GM21360 (cell line): ENCODE data around the gene TIMP2.
"Not testable (repeated sequence)": the region's sequence is repeated elsewhere in the genome, so short reads cannot be mapped to it uniquely, and the experiment has no call there.

ENCODE experiments used
- ATAC-seq: cut with Tn5 transposase; IDR thresholded peaks from one replicate; pipeline ENCODE4 v1.9.1; 2021; ENCODE audit warnings: mild to moderate bottlenecking, moderate library complexity; ENCODE audit not compliant: unreplicated experiment

TIMP2 gene

DNA sequence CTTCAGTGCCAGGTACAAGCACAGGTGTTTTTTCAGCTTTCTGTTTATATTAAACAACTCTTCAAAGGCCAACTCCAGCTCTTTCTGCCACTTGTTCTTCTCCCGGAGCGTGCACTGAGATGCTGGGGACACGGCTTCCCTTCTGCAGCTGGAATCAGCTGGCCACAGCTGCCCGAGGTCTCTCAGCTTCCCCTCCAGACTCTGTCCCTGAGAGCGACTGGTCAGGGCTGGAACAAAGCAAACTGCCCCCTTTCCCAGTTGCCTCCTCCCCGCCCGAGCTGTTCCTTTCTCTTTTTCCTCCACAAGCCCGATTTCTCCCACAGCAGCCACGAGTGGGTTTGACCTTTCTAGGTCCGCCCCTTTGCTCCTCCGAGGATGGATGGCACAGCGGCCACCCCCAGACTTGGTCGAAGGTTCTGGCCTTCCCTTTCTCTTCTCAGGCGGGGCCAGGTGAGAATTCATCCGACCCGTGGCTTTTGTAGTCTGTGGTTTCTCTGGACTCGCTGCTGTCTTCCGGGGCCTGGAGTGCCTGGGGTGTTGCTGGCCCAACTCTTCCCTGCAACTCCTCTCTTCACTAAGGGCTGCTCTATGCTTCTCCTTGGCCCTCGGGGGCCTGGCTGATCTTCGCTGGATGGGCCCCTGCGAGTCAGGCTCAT, 33.7 kb downstream of the TIMP2 start:
- ATAC-seq: no peak

DNA sequence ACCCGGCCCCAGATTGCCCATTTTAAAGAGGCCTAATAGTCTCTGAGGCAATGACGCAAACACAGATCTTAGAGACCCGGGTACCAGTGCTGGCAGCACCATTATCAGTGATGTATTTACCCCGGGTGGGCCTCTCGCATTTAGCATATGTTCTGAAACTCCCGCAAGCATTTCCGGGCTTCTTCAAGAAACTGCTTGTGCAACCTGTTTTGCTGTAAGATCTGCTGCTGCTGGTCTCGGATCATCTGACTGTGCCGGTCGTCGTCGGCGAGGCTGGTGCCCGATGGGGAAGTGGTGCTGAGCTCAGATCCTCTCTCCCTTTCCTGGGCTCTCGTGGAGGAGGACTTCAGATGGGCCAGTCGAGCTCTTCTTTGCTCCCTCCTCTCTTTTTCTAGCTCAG, 34.7 kb downstream of the TIMP2 start:
- ATAC-seq: no peak

DNA sequence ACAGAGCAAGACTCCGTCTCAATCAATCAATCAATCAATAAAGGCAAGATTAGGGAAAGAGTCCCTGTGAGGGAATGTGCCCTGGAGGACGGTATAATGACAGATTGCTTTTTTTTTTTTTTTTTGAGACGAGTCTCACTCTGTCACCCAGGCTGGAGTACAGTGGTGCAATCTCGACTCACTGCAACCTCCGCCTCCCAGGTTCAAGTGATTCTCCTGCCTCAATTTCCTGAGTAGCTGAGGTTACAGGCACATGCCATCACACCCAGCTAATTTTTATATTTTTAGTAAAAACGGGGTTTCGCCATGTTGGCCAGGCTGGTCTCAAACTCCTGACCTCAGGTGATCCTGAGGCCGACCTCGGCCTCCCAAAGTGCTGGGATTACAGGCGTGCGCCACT, 35.1 kb downstream of the TIMP2 start:
- not testable (repeated sequence) for ATAC-seq

DNA sequence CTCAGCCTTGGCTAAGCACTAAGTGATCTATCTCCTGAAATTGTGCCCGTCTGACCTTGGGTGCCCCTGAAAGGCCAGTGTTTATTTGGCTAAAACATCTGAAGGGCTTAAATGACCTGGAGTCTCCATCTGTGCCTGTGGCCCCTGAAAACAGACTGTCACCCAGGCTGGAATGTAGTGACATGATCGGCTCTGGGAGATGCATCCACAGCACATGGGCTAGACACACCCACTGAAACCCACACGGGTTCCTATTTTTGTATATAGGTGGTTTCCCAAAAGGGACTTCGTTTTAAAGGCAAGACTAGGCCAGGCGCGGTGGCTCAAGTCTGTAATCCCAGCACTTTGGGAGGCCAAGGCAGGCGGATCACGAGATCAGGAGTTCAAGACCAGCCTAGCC, 35.7 kb downstream of the TIMP2 start:
- no peak for ATAC-seq

DNA sequence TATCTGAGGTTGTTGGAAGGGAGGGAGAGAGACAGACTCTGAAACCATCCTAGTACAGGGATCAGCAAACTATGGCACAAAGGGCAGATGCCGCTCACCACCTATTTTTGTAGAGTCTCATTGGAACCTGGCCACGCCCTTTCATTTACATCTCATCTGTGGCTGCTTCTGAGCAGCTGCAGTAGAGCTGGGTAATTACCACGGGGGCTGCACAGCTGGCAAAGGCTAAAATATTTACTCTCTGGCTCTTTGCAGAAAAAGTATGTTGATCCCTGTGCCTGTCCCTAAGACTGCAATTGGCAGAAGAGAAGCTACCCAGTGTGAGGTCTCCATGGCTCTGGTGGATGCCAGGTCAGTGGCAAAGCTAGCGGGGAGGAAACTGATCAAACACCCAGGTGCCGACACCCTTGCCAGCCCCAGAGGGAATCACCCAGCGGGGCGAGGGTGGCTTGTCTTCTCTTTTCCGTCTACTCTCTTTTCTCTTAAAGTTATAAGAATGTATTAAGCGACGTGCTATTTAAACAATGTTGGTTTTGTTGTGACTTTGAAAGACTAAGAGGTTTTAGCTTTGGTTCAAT, 36.2 kb downstream of the TIMP2 start:
- no peak for ATAC-seq

DNA sequence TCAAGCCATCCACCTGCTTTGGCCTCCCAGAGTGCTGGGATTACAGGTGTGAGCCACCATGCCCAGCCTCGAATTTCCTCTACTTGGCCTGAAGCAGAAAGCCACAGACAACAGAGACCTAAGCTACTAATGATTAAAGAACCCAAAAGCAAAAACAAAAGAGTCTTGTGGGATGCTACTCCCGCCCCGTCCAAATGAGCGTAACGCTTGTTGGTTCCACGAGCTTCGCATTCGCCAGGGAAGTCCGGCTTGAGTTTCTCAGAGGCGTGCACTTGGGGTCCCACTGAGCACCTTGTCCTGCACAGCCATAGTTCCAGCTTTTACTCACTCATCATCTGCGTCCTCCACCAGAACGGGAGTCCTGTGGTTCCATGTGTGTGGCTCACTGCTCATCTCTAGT, 38.2 kb downstream of the TIMP2 start:
- ATAC-seq: no peak

DNA sequence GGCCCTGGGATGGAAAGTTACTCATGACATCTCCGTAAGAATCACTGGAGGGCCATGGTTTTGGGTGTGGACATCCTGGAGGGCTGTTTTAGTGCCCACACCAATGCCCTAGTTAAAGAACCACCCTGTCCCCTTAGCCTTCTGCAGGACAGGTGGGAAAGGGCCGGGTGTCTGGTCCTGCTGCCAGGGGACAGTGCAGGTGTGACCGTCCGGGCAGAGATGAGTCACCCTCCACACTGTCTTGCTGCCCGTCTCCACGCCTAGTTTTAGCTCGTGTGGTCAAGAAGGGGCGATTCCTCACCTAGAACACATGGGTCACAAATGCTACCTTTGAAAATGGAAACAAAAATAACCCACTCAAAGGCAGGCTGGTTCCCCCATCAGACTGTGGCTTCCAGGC, 39.2 kb downstream of the TIMP2 start:
- no peak for ATAC-seq

DNA sequence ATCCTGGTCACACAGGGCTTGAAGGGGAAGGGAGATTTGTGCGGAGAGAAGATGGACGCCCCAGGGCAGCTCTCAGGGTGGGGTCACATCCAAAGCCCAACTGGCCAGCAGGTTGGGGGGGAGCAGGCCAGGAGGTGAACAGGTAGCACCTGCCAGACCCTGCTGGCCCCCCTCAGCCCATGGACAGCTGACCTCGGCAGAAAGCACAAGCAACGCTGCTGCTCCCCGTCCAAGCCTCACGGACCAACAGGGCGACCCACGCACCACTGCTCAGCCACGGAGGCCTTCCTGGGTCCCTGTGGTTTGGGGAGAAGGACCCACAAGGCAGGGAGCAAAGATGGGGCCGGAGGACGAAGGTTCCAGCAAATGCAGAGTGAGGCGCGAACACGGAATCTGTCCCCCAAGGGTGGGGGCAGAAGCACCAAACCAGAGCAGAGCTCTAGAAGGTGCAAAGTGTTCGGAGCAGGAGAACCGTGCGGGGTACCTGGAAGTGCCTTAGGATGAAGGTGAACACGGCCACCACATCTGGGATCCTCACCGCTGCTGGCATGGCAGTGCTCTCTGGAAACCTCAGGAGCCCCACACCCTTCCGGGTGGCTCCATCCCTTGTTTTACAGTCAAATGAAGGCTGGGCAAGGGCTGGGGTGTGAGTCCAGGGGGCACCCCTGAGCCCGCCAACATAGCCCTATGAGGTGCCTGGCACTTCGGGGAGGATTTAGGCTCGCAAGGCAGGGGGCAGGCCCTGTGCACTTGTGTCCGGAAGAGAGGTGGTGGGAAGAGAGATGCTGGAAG, 40.1 kb downstream of the TIMP2 start:
- ATAC-seq: no peak

DNA sequence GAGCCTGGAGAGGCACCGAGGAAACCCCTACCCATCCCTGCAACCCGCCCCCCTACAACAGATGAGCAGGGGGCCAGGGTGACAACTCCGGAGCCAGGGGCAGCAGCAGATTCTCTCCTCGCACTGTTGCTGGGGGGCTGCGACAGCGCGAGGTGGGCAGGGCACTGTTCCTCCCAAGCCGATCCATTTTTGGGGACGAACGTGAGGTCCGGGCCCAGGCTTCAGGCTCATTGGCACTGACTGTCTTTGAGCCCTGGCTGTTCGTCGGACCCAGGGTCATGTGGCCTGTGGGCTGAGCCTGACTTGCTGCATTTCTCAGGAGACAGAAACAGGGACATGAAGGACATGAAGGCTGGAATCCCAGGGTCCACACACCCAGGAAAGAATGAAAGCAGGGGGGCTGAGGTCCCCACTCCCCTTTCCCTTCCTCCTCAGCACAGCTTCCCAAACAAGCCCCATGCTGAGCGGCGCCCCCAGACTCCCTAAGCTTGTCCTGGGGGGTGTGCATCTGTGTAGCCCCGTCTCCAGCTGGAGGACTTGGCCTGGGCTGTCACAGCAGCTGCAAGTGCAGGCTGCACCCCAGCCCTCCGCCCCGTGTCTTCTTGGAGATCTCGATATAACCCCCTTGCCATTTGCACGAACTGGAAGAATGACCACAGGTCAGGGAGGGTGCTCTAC, 40.9 kb downstream of the TIMP2 start:
- ATAC-seq: no peak

DNA sequence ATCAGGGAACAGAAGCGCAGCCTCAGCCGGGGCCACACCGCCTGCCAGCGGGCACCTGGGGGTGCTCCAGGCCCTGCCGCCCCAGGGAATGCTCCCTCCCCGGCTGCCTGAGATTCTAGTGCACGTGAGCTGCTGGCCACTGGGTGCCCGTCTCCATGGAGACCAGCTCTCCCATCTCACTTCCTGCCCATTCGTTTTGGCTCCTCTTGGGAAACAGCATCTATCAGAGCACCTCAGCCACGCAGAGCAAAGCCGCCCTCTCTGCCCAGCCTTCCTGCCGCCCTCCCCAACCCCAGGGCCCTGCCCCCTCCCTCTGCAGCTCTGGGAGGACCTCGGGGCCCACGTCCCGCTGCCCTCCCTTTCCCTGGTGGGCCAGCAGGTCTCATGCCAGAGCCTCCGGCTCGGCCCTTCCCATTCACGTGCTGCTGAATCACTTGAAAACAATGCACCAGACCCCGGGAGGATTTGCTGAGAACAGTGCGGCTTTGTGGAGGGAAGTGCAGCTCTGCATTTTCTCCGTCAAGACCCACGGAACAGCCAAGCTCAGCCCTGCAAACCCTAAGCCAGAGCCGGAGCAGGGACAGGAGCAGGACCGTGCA, 41.6 kb downstream of the TIMP2 start:
- no peak for ATAC-seq

DNA sequence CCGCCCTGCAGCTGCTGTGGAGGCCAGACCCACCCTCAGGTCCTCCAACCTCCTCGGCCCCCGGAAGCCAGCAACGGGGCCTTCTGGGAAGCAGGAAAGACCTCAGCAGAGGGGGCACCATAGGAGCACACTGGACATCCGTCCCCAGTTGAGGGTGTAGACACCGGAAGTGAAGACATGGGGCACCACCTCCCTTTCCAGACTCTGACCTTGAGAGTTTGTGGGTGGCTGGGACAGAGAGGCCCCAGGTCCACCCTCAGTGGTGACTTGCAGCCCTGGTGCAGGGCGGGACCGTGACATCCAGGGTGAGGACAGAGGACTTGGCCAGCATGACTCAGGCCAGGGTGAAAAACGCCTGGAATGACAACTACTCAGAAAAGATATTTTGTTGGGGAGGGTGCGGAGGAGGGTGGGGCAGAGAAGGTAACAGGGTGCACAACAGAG, 42.1 kb downstream of the TIMP2 start:
- ATAC-seq: no peak

DNA sequence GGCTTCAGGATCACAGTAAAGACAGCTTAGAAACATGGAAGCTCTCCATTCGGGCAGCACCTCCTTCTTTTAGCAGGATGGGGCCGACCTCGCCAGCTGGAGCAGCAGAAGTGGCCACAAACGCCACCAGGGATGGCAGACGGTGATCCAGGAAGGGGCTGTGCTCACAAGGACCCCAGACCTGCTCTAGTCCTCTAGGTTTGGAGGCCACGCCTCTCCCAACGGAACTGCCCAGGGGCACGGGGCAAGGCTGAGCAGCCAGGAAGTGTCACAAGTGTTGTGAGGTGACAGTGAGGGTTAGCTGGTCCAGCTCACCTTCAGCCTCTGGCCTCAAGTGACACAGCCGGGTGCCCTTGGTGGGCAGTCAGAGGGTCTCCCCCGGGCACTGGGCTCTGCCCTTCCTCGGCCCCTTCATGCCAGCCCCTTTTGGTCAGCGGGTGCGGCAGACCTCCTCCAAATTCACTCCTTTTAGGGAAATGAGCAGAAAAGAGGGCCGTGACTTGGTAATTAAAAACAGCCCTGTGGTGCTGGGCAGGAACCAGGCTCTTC, 42.6 kb downstream of the TIMP2 start:
- ATAC-seq: no peak

DNA sequence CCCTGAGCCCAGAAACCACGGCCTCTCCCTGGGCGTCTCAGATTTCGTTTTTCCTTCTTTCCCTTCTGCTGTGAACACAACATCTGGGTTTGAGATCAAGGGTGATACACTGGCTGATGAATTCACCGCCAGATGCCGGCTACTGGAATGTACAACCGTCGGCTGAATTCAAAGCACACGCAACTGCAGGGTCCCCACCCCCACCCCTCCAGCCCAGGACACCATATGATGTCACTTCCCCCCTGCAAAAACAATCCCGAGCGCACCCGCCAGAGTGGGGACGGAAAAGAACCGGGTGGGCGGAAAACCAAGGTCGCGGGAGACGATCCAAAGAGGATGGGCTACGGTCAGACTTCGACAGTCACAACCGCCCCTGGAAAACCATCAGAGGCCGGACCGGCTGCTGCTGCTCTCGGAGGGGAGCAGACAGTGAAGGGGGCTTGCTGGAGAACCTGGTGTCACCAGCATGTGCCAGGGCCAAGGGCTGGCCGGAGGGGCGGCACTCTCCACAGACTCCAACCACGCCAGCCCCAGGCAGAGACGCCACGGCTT, 45.5 kb downstream of the TIMP2 start:
- no peak for ATAC-seq

DNA sequence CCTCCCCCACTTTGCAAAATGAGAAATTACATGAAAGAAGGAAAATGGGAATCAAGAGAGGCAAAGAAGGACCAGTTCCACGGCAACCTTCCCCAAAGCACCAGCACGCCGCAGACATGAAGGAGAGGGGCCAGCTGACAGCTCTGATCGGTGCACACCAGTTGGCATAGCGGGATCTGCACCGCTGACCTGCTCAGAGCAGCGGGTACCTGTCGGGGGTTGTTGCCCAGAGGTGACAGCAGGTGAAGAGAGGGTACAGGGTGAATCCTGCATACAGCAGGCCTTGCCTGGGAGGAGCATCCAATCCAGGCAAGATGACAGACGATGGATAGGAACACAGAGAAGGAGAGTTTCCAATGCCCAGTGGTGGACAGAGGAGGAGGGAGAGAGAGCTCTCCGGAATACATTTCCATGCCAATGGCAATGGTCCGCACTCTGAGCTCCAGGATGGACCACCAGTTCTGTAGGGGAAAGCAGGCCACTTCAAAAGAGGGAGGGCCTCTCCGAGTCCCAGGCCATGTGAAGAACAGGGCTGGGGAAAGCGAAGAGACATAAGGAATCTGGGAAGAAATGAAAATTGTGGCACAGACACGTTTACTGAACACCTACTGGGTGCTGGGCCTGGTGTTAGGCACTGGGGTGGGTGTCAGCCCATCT, 46.2 kb downstream of the TIMP2 start:
- no peak for ATAC-seq

DNA sequence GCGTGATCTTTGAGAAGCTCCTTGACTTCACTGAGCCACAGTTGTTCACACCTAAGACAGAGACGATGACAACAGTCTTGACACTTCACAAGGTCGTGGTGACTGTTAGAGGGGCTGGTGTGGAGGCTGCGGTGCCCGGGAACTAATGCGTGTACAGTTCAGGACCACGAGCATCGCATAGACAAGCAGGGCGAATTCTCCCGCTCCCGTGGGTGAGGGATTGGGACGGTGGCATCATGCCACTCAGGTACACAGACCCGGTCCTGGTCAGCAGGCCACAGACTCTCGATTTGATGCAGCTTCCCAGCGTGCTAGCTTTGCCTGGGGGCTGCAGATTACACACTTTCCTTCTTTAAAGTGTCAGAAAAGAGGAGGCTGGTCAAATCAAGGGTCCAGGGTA, 46.9 kb downstream of the TIMP2 start:
- ATAC-seq: no peak

DNA sequence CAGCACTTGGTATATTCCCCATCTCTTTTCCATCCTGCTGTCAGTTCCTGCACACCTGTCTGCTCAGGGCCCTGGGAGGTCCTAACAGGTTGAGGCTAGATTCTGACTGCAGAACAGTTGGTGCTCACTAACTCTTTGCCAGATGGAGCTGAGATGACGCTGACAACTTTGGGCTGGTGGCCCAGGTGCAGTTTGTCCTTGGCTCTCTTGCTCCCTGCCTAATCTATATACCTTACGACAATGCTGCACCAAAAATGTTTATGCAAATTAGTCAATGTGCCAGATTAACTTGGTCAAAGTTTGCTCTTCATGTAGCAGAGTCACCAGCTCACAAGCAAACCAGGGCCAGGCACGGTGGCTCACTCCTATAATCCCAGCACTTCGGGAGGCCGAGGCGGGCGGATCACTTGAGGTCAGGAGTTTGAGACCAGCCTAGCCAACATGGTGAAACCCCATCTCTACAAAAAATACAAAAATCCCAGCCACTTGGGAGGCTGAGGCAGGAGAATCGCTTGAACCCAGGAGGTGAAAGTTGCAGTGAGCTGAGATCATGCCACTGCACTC, 48.2 kb downstream of the TIMP2 start:
- not testable (repeated sequence) for ATAC-seq

DNA sequence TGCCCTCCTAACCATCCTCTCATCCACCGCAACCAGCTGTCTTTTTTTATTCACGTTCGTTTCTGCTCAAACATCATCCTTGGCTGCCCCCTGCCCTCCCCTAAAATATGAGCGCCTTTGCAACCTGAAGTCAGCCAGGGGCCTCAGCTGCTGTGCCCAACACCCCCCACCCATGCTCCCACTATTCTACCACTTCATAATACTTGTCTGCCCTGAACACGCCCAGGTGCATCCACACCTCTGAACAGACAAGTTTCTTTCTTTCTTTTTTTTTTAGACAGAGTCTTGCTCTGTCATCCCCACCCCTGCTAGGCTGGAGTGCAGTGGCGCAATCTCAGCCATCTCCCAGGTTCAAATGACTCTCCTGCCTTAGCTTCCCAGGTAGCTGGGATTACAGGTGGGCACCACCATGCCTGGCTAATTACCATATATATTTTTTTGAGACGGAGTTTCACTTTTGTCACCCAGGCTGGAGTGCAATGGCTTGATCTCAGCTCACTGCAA, 49.0 kb downstream of the TIMP2 start:
- ATAC-seq: no peak

DNA sequence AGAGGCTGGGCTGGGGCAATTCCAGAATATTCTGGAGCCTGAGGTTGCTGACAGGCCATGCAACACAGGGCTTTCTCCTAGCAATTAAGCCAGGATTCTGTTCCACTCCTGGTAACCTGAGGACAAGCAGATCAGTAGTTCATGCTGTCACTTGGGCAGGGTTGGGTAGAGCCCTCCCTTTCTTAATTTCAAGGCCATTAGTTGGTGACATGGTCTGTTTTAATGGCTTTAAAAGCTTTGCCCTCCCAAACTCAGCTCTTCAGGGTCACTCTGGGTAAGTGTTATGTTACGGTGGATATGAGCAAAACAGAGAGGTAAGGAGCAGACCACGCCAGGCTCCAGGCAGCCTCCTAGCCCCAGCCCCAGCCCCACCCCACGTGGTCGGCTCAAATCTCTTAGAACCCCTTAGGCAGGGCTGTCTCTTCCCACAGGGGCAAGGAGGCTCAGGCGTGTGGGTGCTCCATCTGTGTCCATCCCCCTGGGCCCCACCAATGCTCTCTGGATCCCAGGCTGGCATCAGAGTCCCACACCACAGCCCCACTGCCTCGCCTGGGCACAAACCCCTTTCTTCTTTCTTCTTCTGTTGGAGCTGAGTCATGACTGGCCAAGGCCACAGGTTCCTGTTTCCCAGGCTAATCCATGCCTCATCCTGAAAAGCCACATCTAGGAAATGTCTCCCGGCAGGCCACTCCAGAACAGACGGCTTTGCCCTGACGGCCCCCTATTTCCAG, 49.7 kb downstream of the TIMP2 start:
- no peak for ATAC-seq
